ENCODE results near the gene IRF2.

Gene IRF2

GRCh38 chr4:184392748-184393559 is 81.4 kb downstream of the IRF2 start:
- no peak overlapping the region for H3K4me3 ChIP-seq (ENCODE audit: low read depth, low read length)
- TF ChIP-seq, protein P1, sequence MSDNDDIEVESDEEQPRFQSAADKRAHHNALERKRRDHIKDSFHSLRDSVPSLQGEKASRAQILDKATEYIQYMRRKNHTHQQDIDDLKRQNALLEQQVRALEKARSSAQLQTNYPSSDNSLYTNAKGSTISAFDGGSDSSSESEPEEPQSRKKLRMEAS (IDR thresholded peaks at IDR 0.05; ENCODE audit: low read depth, low read length): no peak
- TF ChIP-seq, protein P2, sequence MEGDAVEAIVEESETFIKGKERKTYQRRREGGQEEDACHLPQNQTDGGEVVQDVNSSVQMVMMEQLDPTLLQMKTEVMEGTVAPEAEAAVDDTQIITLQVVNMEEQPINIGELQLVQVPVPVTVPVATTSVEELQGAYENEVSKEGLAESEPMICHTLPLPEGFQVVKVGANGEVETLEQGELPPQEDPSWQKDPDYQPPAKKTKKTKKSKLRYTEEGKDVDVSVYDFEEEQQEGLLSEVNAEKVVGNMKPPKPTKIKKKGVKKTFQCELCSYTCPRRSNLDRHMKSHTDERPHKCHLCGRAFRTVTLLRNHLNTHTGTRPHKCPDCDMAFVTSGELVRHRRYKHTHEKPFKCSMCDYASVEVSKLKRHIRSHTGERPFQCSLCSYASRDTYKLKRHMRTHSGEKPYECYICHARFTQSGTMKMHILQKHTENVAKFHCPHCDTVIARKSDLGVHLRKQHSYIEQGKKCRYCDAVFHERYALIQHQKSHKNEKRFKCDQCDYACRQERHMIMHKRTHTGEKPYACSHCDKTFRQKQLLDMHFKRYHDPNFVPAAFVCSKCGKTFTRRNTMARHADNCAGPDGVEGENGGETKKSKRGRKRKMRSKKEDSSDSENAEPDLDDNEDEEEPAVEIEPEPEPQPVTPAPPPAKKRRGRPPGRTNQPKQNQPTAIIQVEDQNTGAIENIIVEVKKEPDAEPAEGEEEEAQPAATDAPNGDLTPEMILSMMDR (IDR thresholded peaks at IDR 0.05; ENCODE audit: low read depth, low read length): no peak
- TF ChIP-seq POLR2A (IDR thresholded peaks at IDR 0.05; ENCODE audit: extremely low read depth, insufficient read length) (no peak), MYC (IDR thresholded peaks at IDR 0.05; ENCODE audit: low read depth, low read length) (no peak)
- DNase-seq (ENCODE audit: low read depth): no peak

- no peak overlapping the region for H3K4me3 ChIP-seq (ENCODE audit: low read depth, low read length)
- TF ChIP-seq, protein P2 (IDR thresholded peaks at IDR 0.05; ENCODE audit: low read depth, low read length): no peak
- no peak for TF ChIP-seq MYC (IDR thresholded peaks at IDR 0.05; ENCODE audit: low read depth, low read length)
- TF ChIP-seq POLR2A (IDR thresholded peaks at IDR 0.05; ENCODE audit: extremely low read depth, insufficient read length): no peak
- TF ChIP-seq, protein P1 (IDR thresholded peaks at IDR 0.05; ENCODE audit: low read depth, low read length): no peak
- DNase-seq (ENCODE audit: low read depth): no peak
Observed at GRCh38 chr4:184392316-184392715, 82.0 kb downstream of the IRF2 start.

DNA sequence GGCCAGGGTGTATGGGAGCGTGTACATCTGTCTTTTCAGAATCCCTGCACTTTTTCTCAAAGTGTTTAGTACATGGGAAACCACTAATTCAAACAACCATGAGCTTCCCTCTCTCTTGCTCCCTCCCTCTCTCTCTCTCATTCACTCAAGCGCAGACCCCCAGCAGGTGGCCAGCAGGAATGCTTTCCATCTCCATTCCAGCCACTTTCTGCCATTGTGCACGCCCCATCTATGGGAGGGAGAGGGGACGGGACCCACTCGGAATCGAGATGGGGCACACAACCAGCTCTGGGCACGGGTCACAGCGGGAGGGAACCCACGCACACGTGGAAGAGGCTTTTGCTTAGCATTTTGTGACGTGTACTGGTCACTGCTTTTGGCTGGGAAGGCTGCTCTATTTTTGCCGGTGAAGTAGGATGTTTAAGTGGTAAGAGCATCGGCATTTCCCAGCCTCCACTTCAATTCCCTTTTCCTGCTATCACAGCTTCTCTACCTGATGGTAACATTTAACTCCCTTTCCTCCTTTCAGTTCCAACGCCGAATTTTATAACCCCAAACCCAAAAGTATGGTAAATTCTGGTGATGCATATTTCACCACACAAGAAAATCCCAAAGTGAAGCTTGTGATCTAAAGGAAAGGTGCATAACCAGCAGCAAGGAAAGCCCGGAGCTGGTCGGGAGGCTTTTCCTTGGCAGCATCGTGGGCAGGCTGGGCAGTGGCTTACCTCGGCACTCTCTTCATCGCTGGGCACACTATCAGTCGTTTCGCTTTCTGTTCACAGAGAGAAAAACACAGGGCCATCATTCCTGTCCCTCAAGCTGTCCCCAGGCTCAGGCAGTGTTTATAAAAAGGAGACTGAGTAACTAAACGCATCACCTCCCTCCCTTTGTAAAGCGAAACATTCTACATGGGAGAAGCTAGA is 84.1 kb downstream of the IRF2 start:
- DNase-seq (ENCODE audit: low read depth): no peak
- H3K4me3 ChIP-seq (ENCODE audit: low read depth, low read length): no peak overlapping the region
- TF ChIP-seq MYC (IDR thresholded peaks at IDR 0.05; ENCODE audit: low read depth, low read length) (no peak), POLR2A (IDR thresholded peaks at IDR 0.05; ENCODE audit: extremely low read depth, insufficient read length) (no peak)
- TF ChIP-seq, protein P2 (IDR thresholded peaks at IDR 0.05; ENCODE audit: low read depth, low read length): no peak
- TF ChIP-seq, protein P1 (IDR thresholded peaks at IDR 0.05; ENCODE audit: low read depth, low read length): no peak

- TF ChIP-seq, protein P2 (IDR thresholded peaks at IDR 0.05; ENCODE audit: low read depth, low read length): no peak
- TF ChIP-seq MYC (IDR thresholded peaks at IDR 0.05; ENCODE audit: low read depth, low read length) (no peak), POLR2A (IDR thresholded peaks at IDR 0.05; ENCODE audit: extremely low read depth, insufficient read length) (no peak)
- TF ChIP-seq, protein P1 (IDR thresholded peaks at IDR 0.05; ENCODE audit: low read depth, low read length): no peak
- H3K4me3 ChIP-seq (ENCODE audit: low read depth, low read length): no peak overlapping the region
- no peak for DNase-seq (ENCODE audit: low read depth)
Observed at GRCh38 chr4:184388106-184388505, 86.2 kb downstream of the IRF2 start.

- TF ChIP-seq POLR2A (IDR thresholded peaks at IDR 0.05; ENCODE audit: extremely low read depth, insufficient read length) (no peak), MYC (IDR thresholded peaks at IDR 0.05; ENCODE audit: low read depth, low read length) (no peak)
- TF ChIP-seq, protein P1 (IDR thresholded peaks at IDR 0.05; ENCODE audit: low read depth, low read length): no peak
- TF ChIP-seq, protein P2 (IDR thresholded peaks at IDR 0.05; ENCODE audit: low read depth, low read length): no peak
- no peak overlapping the region for H3K4me3 ChIP-seq (ENCODE audit: low read depth, low read length)
- no peak for DNase-seq (ENCODE audit: low read depth)
Observed at GRCh38 chr4:184387351-184387750, 87.0 kb downstream of the IRF2 start.
